Right lobe of liver (tissue), 4 donors: ENCODE results near the gene SGCA.

ENCODE experiments used
- POLR2A ChIP-seq: fragments of 450-650 bp; IDR thresholded peaks from one replicate; pipeline ENCODE4 v1.6.1; 2017; ENCODE audit warnings: antibody characterized with exemption, mild to moderate bottlenecking
- TF ChIP-seq, protein P1 (sequence below), 4 donors: fragments of 200-600 bp in 3 of 4; fragments of 450-650 bp in 1 of 4; IDR thresholded peaks; one replicate each; pipeline versions ENCODE4 v1.5.1 to v1.8.0; 2016 to 2022; ENCODE audit warnings: antibody characterized with exemption in 4 of 4, mild to moderate bottlenecking in 2 of 4
- donor health status: DM: no; HTN: no; CAD: no.
- donor health status: DM: no; HTN: no; CAD: no.
- donor health status: DM: no; HTN: yes; CAD: no.

DNA sequence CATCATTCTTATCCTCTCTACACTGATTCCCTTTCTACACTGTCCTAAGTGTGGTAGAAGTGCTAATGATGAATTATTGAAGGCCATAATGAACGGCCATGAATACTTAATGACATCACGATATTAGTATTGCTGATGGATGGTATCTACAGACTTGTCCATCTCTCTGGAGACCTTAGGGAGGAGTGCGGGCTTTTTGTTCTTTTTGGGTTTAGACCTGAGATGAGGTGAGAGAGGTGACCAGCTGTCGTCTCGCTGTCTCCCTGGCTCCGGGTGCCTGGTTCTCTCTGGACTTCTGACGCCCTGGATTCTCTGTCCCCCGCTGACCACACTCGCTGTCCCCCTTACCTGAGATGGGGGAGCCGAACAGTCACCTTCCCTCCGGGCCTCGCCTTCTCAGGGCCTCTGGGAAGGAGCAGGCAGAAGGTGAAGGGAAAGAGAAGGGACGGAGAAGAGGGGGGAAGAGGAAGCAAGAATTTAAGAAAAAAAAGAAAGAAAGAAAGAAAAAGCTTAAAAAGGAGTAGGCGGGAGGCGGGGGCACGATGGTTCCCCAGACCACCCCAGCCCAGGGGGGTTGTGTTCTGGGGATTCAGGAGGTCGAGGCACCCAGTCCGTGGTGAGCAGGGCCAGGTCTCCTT is 17.1 kb downstream of the SGCA start:
- TF ChIP-seq, protein P1, sequence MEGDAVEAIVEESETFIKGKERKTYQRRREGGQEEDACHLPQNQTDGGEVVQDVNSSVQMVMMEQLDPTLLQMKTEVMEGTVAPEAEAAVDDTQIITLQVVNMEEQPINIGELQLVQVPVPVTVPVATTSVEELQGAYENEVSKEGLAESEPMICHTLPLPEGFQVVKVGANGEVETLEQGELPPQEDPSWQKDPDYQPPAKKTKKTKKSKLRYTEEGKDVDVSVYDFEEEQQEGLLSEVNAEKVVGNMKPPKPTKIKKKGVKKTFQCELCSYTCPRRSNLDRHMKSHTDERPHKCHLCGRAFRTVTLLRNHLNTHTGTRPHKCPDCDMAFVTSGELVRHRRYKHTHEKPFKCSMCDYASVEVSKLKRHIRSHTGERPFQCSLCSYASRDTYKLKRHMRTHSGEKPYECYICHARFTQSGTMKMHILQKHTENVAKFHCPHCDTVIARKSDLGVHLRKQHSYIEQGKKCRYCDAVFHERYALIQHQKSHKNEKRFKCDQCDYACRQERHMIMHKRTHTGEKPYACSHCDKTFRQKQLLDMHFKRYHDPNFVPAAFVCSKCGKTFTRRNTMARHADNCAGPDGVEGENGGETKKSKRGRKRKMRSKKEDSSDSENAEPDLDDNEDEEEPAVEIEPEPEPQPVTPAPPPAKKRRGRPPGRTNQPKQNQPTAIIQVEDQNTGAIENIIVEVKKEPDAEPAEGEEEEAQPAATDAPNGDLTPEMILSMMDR (IDR thresholded peaks at IDR 0.05), result no peak
- no peak for TF ChIP-seq POLR2A
